AG04449 (cell line): ENCODE measurements around the gene SPACA5.
"Not testable (repeated sequence)": the region's sequence is repeated elsewhere in the genome, so short reads cannot be mapped to it uniquely, and the experiment has no call there.

Experiments
- CTCF ChIA-PET: fragments of 350-600 bp; formaldehyde crosslinking; extraction: SDS; loops from one replicate; lab custom pipeline; 2021; ENCODE audit warnings: antibody characterized with exemption; lab: Yijun Ruan, JAX
- POLR2A ChIA-PET: fragments of 400-600, 350-600 bp; formaldehyde crosslinking; extraction: SDS; loops from one replicate; lab custom pipeline; 2020; ENCODE audit warnings: antibody characterized with exemption, inconsistent platforms; lab: Yijun Ruan, JAX
- DNase-seq: peaks from one replicate; pipeline ENCODE4 v3.0.0-alpha.2; 2010; ENCODE audit warnings: low read depth, low spot score
- H3K4me3 ChIP-seq: 2 replicates; pipeline ENCODE4 v1.5.1; 2011; ENCODE audit warnings: low read depth, mild to moderate bottlenecking, control low read depth, low read length
- TF ChIP-seq, protein P1 (sequence below): IDR thresholded peaks from one replicate; pipeline ENCODE4 v1.5.1; 2011; ENCODE audit warnings: mild to moderate bottlenecking, moderate library complexity, low read length, control low read depth, inconsistent platforms; ENCODE audit not compliant: insufficient read depth; ENCODE audit errors: missing control alignments

SPACA5 gene

DNA sequence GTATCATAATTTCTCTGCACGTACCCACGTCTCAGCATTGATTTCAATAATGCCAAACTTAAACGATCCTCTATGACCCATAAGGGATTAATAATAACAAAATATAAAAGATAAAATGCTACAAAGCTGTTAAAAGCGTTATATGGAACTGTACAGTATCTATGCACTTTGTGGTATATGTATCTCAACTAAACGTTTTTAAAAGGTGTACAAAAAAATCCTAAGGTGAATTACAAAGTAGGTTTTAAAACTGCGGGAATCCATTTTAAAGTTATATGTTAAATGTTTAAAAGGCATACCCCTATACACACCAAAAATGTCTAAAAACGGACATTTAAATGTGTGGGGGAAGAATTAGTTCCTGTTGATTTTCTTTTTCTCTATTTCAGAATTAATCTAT is 3.9 kb upstream of the SPACA5 start:
- ChIA-PET CTCF (no interaction called here), POLR2A (no interaction called here)
- TF ChIP-seq, protein P1, sequence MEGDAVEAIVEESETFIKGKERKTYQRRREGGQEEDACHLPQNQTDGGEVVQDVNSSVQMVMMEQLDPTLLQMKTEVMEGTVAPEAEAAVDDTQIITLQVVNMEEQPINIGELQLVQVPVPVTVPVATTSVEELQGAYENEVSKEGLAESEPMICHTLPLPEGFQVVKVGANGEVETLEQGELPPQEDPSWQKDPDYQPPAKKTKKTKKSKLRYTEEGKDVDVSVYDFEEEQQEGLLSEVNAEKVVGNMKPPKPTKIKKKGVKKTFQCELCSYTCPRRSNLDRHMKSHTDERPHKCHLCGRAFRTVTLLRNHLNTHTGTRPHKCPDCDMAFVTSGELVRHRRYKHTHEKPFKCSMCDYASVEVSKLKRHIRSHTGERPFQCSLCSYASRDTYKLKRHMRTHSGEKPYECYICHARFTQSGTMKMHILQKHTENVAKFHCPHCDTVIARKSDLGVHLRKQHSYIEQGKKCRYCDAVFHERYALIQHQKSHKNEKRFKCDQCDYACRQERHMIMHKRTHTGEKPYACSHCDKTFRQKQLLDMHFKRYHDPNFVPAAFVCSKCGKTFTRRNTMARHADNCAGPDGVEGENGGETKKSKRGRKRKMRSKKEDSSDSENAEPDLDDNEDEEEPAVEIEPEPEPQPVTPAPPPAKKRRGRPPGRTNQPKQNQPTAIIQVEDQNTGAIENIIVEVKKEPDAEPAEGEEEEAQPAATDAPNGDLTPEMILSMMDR: no peak

DNA sequence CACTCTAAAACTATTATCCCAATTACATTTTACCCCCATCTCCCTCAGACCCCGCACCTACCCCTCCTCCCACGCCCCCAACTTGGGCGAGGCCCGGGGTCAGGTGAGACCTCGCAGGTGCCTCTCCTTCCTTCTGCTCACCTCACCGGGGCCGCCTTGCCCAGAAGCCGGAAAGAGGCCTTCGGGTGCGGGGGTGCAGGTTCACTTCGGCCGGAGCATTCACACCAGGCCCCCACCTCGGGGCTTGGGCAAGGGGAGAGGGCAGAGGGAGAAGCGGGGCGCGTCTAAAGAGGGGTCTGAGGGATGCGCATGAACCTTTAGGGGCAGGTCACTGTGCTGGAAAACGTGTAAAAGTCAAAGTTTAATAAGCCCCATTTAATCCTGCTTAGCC is 3.4 kb upstream of the SPACA5 start:
- TF ChIP-seq, protein P1: no peak
- peak overlapping the region; percentile 68 for H3K4me3 ChIP-seq
- no peak for DNase-seq
- POLR2A ChIA-PET: no interaction called here
- CTCF ChIA-PET: no interaction called here

More for the DNA sequence above, 3.9 kb upstream of the SPACA5 start:
- peak overlapping the region; percentile 68 for H3K4me3 ChIP-seq
- DNase-seq: no peak

DNA sequence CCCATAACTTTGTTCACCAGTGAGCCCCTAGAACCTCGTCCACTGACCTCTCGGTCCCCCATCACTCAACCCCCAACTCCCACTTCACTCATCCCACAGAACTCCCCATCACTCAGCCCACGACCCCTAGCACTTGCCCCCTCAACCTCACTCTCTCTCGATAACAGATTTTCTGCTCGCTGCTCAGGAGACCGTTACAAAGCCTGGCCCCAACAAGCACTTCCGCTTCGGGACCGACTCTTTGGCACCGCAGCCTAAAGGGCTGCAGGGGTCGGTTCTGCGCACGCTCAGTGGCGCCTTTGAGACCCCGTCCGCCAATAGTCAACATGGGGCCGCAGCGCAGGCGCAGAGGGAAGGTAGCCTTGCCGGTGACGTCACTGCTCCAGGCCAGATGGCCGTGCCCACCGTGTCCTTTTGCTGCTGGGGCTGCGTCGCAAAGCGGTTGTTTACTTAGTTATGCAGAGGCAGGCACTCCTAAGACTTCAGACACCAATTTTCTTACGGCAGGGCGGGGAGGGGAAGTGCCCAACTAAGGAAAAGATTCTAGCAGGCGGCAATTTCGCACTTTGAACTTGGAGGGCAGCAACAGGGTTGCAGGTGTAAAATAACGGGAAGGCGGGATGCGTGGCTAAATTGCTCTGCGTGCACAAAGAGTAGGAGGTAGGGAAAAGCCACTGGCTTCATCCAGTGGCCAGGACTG is 2.9 kb upstream of the SPACA5 start, which contains the start of gene ZNF182:
Gene ZNF182, minus strand, starts transcription at position 232 of the 700 bp plus-strand sequence. CDS start 1,380 bp downstream, outside the sequence.
- peak; percentile 14 for DNase-seq
- POLR2A ChIA-PET: no interaction called here
- peak within 1 kb of the TSS; percentile 68 for H3K4me3 ChIP-seq
- CTCF ChIA-PET: no interaction called here
- TF ChIP-seq, protein P1: no peak

DNA sequence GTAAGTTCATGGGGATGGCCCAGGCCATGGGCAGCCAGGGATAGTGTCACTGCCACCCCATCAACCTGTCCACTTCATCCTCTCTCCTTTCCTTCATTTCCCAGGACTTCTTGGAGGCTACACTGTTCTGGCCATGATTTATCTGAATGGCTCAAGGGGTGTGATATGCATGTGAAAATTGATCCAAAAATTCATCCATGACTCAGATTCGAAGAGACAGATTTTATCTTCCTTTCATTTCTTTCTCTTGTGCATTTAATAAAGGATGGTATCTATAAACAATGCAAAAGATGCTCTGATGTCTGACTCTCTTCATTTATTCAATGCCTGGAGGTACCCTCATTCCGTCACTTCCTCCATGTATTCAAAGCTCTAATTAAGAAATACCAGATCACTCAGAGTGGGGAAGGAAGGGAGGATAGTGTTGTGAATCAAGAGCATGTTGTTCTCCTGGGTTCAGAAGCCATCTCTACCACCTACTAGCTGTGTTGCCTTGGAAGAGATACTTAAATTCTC is 2.7 kb downstream of the SPACA5 start:
- DNase-seq, POLR2A ChIA-PET, CTCF ChIA-PET, H3K4me3 ChIP-seq: not testable (repeated sequence)

DNA sequence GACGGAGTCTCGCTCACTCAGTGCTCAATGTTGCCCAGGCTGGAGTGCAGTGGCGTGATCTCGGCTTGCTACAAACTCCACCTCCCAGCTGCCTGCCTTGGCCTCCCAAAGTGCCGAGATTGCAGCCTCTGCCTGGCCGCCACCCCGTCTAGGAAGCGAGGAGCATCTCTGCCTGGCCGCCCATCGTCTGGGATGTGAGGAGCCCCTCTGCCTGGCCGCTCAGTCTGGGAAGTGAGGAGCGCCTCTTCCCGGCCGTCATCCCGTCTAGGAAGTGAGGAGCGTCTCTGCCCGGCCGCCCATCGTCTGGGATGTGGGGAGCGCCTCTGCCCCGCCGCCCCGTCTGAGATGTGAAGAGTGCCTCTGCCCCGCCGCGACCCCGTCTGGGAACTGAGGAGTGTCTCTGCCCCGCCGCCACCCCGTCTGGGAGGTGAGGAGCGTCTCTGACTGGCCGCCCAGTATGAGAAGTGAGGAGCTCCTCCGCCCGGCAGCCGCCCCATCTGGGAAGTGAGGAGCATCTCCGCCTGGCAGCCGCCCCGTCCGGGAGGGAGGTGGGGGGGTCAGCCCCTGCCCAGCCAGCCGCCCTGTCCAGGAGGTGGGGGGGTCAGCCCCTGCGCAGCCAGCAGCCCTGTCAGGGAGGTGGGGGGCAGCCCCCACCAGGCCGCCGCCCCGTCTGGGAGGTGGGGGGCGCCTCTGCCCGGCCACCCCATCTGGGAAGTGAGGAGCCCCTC is 10.0 kb downstream of the SPACA5 start:
- POLR2A ChIA-PET, CTCF ChIA-PET: not testable (repeated sequence)

DNA sequence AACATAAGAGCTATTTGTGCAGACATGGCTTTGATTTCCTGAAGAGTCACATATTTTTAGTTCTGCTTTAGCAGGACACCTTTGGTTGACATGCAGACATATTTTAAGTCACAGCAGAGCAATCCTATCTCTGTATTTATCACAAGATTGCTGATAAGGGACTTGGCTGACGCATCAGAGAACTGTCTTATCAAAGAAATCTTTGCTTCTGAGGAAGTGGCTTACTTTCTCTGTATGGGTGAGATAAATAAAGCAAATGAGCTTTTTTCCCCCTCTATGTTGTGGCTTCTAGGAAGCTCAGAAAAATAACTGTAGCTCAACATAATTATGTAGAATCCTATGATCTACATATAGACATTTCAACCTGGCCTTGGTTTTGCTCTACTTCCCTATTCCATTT is 13.1 kb downstream of the SPACA5 start:
- POLR2A ChIA-PET, DNase-seq, CTCF ChIA-PET, H3K4me3 ChIP-seq: not testable (repeated sequence)

More for the DNA sequence above, 10.0 kb downstream of the SPACA5 start:
- not testable (repeated sequence) for H3K4me3 ChIP-seq, DNase-seq

DNA sequence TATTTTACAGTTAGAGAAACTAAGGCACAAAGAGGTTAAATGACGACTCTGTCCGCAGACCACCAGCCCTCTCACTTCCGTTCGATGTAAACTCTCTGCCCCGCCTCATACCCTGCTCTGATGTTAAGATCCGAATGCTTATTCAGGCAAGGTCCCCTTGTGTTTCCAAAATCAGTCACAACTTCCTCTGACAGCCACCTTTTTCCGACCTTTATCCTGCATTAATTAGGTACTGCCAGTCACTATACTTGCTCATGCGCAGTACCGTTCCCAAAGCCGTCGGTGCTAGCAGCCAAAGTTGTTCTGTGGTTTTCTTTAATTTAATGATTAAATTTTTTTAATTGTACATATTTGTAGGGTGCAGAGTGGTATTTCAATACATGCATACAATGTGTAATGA is 13.7 kb downstream of the SPACA5 start:
- POLR2A ChIA-PET, CTCF ChIA-PET, DNase-seq, H3K4me3 ChIP-seq: not testable (repeated sequence)

DNA sequence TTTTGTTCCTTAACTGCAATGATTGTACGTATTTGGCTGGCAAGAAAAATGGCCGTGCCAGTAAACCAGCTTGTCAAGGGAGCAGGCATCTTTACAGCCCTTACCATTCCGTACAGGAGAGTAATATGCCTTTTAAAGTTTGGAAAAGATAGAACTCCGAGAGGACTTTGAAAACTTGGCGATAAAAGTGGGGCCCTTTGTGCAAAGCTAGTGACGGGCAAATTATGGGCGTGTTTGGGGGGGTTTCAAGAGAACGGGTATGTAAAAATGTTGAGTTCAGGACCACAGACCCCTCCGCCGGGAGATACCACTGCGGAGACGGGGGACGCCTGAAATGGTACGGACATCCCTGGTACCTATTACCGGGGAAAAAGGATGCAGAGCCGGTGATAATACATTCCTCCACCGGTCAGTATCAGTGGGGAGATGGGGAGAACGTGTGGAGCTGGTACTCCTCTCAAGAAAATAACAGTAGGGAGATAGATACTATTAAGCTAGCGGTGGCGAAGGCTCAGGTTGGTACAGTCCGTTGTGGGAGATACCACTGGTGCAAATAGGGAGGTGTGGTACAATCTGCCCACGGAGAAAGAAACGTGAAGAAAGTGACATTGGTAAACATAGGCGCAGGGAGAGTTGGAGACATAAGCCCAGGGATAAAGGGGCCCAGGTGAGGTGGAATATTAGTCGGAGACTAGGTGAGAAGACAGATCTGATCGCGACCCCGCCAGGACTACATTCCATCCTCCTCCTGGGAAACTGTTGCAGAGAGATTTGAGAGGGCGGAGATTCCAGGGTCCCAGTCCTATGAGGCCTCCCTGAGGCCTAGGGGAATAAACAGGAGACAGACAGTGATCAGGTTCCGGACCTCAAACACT is 14.5 kb downstream of the SPACA5 start:
- POLR2A ChIA-PET: no interaction called here
- CTCF ChIA-PET: interaction anchor here (0.7 kb wide), 1 partner anchor 167 kb away, joined by 3 read pairs; no protein-coding TSS in a partner anchor
- H3K4me3 ChIP-seq: peak overlapping the region; percentile 67
- DNase-seq: peak; percentile 34
- TF ChIP-seq, protein P1: no peak
